CD14-positive monocyte (primary cell): ENCODE measurements around the gene NINJ1. TPM values are rescaled to one million over a fixed set of nuclear protein-coding genes. Genes with fewer than 3 reads are reported as not detected.

Source experiments
- DNase-seq, 3 donors: peaks; one replicate each; pipeline ENCODE4 v3.0.0-alpha.2; 2011 to 2022
- H2AFZ ChIP-seq: 2 replicates; pipeline ENCODE4 v1.6.0; 2012; ENCODE audit warnings: mild to moderate bottlenecking, low read depth, low read length, inconsistent platforms; ENCODE audit not compliant: insufficient read depth, poor library complexity, severe bottlenecking
- H3K27ac ChIP-seq, 2 donors: 1 replicate in 1 of 2; 2 replicates in 1 of 2; pipeline ENCODE4 v1.5.1; 2012 to 2013; ENCODE audit warnings: low read length in 2 of 2, control low read depth in 1 of 2, inconsistent platforms in 1 of 2, low read depth in 1 of 2, mild to moderate bottlenecking in 1 of 2
- H3K27me3 ChIP-seq, 2 donors: one replicate each; pipeline versions ENCODE4 v1.6.0 to v1.6.1; 2011 to 2013; ENCODE audit warnings: low read length in 2 of 2; ENCODE audit not compliant: control insufficient read depth in 2 of 2, insufficient read depth in 2 of 2
- H3K36me3 ChIP-seq, 2 donors: replicated peaks in 1 of 2; 1 replicate in 1 of 2; 2 replicates in 1 of 2; pipeline versions ENCODE4 v1.5.1 to v1.6.1; 2012 to 2013; ENCODE audit warnings: low read length in 2 of 2, control low read depth in 1 of 2, inconsistent platforms in 1 of 2, mild to moderate bottlenecking in 1 of 2; ENCODE audit not compliant: insufficient read depth in 2 of 2, control insufficient read depth in 1 of 2
- H3K4me1 ChIP-seq, 2 donors: 1 replicate in 1 of 2; 2 replicates in 1 of 2; pipeline versions ENCODE4 v1.5.1 to v1.6.1; 2012 to 2013; ENCODE audit warnings: low read length in 2 of 2, control low read depth in 1 of 2, inconsistent platforms in 1 of 2, mild to moderate bottlenecking in 1 of 2, moderate library complexity in 1 of 2; ENCODE audit not compliant: insufficient read depth in 2 of 2, control insufficient read depth in 1 of 2
- H3K4me2 ChIP-seq: replicated peaks from 2 replicates; pipeline ENCODE3; 2012; ENCODE audit warnings: low read length, moderate library complexity, mild to moderate bottlenecking; ENCODE audit not compliant: poor library complexity, severe bottlenecking; ENCODE audit errors: extremely low read depth
- H3K4me3 ChIP-seq, 3 experiments: fragments of 200-600 bp in 1 of 3; sonication (generic) in 1 of 3; replicated peaks in 1 of 3; 1 replicate in 2 of 3; 2 replicates in 1 of 3; pipeline ENCODE4 v1.5.1; 2011 to 2013; ENCODE audit warnings: low read length in 3 of 3, mild to moderate bottlenecking in 3 of 3, control low read depth in 2 of 3, low read depth in 2 of 3, inconsistent platforms in 1 of 3, moderate library complexity in 1 of 3
- H3K79me2 ChIP-seq: 2 replicates; pipeline ENCODE4 v1.6.0; 2012; ENCODE audit warnings: mild to moderate bottlenecking, control low read depth, inconsistent platforms, low read length, moderate library complexity; ENCODE audit not compliant: insufficient read depth
- H3K9ac ChIP-seq: 2 replicates; pipeline ENCODE4 v1.6.0; 2017; ENCODE audit warnings: low read length, mild to moderate bottlenecking; ENCODE audit not compliant: insufficient read depth, poor library complexity, severe bottlenecking
- H3K9me3 ChIP-seq, 2 donors: replicated peaks in 1 of 2; 1 replicate in 1 of 2; 2 replicates in 1 of 2; pipeline versions ENCODE4 v1.5.1 to v1.6.1; 2012 to 2013; ENCODE audit warnings: low read length in 2 of 2, control low read depth in 1 of 2; ENCODE audit not compliant: control insufficient read depth in 1 of 2, insufficient read depth in 1 of 2
- H4K20me1 ChIP-seq: 2 replicates; pipeline ENCODE4 v1.6.0; 2012; ENCODE audit warnings: mild to moderate bottlenecking, low read length, control low read depth, moderate library complexity; ENCODE audit not compliant: insufficient read depth
- H3K27ac Mint-ChIP-seq, 7 donors: one replicate each; pipeline ENCODE4 v1.8.0; 2020; ENCODE audit warnings: mild to moderate bottlenecking in 7 of 7, mixed read lengths in 7 of 7, moderate library complexity in 6 of 7, inconsistent platforms in 2 of 7
- H3K27me3 Mint-ChIP-seq, 3 donors: one replicate each; pipeline ENCODE4 v1.8.0; 2021 to 2022; ENCODE audit warnings: low read depth in 3 of 3, mild to moderate bottlenecking in 3 of 3, mixed read lengths in 3 of 3, moderate library complexity in 3 of 3, inconsistent platforms in 1 of 3
- H3K36me3 Mint-ChIP-seq, 2 donors: one replicate each; pipeline ENCODE4 v1.8.0; 2020; ENCODE audit warnings: mixed read lengths in 2 of 2, inconsistent platforms in 1 of 2, mild to moderate bottlenecking in 1 of 2
- H3K4me1 Mint-ChIP-seq: one replicate; pipeline ENCODE4 v1.8.0; 2020; ENCODE audit warnings: mild to moderate bottlenecking, mixed read lengths
- H3K4me3 Mint-ChIP-seq, 2 donors: one replicate each; pipeline ENCODE4 v1.8.0; 2020; ENCODE audit warnings: mild to moderate bottlenecking in 2 of 2, mixed read lengths in 2 of 2, moderate library complexity in 1 of 2
- H3K9me3 Mint-ChIP-seq, 7 donors: one replicate each; pipeline ENCODE4 v1.8.0; 2020 to 2022; ENCODE audit warnings: mixed read lengths in 7 of 7, mild to moderate bottlenecking in 6 of 7, moderate library complexity in 6 of 7, inconsistent platforms in 2 of 7
- CTCF ChIP-seq: fragments of 200-600 bp; IDR thresholded peaks from one replicate; pipeline ENCODE4 v1.8.0; 2022; ENCODE audit warnings: antibody characterized with exemption, mild to moderate bottlenecking
- WGBS: methylation state at CpG from one replicate; pipeline ENCODE4 v1.1.5; 2013; ENCODE audit warnings: missing lambda C conversion rate; ENCODE audit not compliant: insufficient coverage; 5-methylcytosine and 5-hydroxymethylcytosine counted together
- intact Hi-C, 2 donors: fragments of 100-400 bp; cut with micrococcal nuclease; formaldehyde crosslinking; loops; one replicate each; pipeline versions ENCODE4 v1.15.0 to v1.15.1; 2023
- polyA plus RNA-seq, 3 donors: library from polyadenylated mRNA; depleted of rRNA in 1 of 3; unstranded in 2 of 3; stranded (reverse) in 1 of 3; fragments of 300-500 nt in 2 of 3; fragments of >200 nt in 1 of 3; fragmentation: Illumina TruSeq in 2 of 3; gene quantifications; 1 replicate in 2 of 3; 2 replicates in 1 of 3; pipeline ENCODE4 v1.2.3, GENCODE V29; 2012 to 2021

Gene NINJ1
- polyA plus RNA-seq, 3 donors, result 290 to 610 (median 469) TPM

DNA sequence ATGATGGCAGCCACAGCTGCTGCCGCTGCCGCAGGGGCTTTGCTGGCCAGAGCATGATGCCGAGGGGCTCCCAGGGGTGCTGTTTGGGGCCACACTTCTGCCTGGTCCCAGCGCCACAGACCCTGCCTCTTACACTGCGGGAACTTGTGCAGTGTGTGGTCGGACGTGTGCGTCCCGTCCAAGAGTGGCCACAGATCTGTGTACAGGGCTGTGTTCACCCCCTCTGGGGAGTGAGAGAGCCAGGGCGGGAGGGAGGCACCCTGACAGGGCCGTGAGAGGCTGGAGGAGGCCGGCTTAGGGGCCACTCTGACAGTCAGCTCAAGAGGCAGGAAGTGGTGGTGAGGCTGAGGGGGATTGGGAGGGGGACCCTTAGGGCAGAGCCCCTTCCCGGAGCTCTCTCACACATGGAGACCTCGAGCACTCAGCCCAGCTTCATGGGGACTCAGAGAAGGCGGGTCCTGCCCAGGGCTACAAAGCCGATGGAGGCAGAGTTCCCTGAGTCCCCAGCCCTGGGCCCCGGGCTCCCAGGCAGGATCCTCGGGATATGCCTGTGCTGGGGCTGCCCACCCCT lies 51.1 kb downstream of the NINJ1 start:
- DNase-seq, result no peak
- peak overlapping the region in 1 of 2 donors; percentile 45 for H3K27ac ChIP-seq
- peak overlapping the region; percentile 36 for H3K4me2 ChIP-seq
- peak overlapping the region; percentile 72 for H2AFZ ChIP-seq
- H3K9ac ChIP-seq, result peak overlapping the region; percentile 27
- H3K27ac Mint-ChIP-seq, result peak overlapping the region in 2 of 7 donors; percentile 7 to 19
- H3K79me2 ChIP-seq, result no peaks in the 10 kb centered on the region
- H3K4me1 Mint-ChIP-seq, result peaks cover 22% of the 10 kb centered on the region
- peaks cover 0 to 4% (median 0%) of the 10 kb centered on the region in 3 donors for H3K27me3 Mint-ChIP-seq
- peaks cover 5 to 48% of the 10 kb centered on the region in 2 donors for H3K36me3 ChIP-seq
- peaks cover 16 to 23% of the 10 kb centered on the region in 2 donors for H3K4me1 ChIP-seq
- 15% methylated on average over 18 of the region's 18 CpGs for WGBS
- TF ChIP-seq CTCF, result no peak
- peaks cover 33 to 40% of the 10 kb centered on the region in 2 donors for H3K36me3 Mint-ChIP-seq
- H3K4me3 ChIP-seq, result peak overlapping the region in 1 of 3 experiments; percentile 25
- H3K27me3 ChIP-seq, result no peaks in the 10 kb centered on the region
- H3K9me3 ChIP-seq, result peaks cover 5 to 7% of the 10 kb centered on the region in 2 donors
- H3K4me3 Mint-ChIP-seq, result peak overlapping the region in 1 of 2 donors; percentile 59
- H4K20me1 ChIP-seq, result no peaks in the 10 kb centered on the region
- H3K9me3 Mint-ChIP-seq, result peaks cover 5 to 11% (median 8%) of the 10 kb centered on the region in 7 donors
- intact Hi-C loops, result no loop called here

DNA sequence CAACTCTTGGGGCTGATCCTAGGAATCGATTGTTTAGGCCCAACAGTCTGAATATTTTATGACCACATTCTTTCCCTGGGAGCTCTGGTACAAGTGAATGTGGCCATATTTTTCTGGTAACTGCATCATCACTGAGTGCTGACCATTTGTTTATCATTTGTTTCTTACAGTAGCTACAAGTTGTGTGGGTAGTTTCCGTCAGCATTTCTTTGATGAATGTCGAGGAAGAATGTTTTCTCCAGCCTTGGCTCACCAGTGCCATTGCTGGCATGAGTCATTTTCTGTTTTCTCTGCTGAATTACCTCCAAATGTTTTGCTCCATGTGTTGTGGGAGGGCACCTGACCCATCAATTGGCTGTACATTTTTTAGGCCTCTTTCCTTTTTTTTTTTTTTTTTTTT lies 52.1 kb downstream of the NINJ1 start:
- Mint-ChIP-seq H3K36me3 (peaks cover 33 to 47% of the 10 kb centered on the region in 2 donors), H3K27me3 (peaks cover 0 to 6% (median 0%) of the 10 kb centered on the region in 3 donors), H3K27ac (no peak overlapping the region), H3K9me3 (peaks cover 5 to 11% (median 8%) of the 10 kb centered on the region in 7 donors), H3K4me1 (peaks cover 22% of the 10 kb centered on the region), H3K4me3 (no peak overlapping the region)
- Histone ChIP-seq H3K36me3 (peaks cover 5 to 55% of the 10 kb centered on the region in 2 donors), H3K9ac (no peak overlapping the region), H4K20me1 (no peaks in the 10 kb centered on the region), H3K4me3 (no peak overlapping the region), H3K79me2 (no peaks in the 10 kb centered on the region), H2AFZ (no peak overlapping the region), H3K4me2 (no peak overlapping the region), H3K27ac (no peak overlapping the region), H3K4me1 (peaks cover 16 to 23% of the 10 kb centered on the region in 2 donors), H3K27me3 (no peaks in the 10 kb centered on the region), H3K9me3 (peaks cover 5 to 7% of the 10 kb centered on the region in 2 donors)
- 100% methylated on average over 3 of the region's 3 CpGs for WGBS
- no peak for DNase-seq
- TF ChIP-seq CTCF, result no peak
- intact Hi-C loops, result no loop called here
